ENCODE results near the gene WASL.

- TF ChIP-seq POLR2AphosphoS5 (IDR thresholded peaks at IDR 0.05), result no peak
- no peak for TF ChIP-seq POLR2A (IDR thresholded peaks at IDR 0.05)
- TF ChIP-seq, protein P1, sequence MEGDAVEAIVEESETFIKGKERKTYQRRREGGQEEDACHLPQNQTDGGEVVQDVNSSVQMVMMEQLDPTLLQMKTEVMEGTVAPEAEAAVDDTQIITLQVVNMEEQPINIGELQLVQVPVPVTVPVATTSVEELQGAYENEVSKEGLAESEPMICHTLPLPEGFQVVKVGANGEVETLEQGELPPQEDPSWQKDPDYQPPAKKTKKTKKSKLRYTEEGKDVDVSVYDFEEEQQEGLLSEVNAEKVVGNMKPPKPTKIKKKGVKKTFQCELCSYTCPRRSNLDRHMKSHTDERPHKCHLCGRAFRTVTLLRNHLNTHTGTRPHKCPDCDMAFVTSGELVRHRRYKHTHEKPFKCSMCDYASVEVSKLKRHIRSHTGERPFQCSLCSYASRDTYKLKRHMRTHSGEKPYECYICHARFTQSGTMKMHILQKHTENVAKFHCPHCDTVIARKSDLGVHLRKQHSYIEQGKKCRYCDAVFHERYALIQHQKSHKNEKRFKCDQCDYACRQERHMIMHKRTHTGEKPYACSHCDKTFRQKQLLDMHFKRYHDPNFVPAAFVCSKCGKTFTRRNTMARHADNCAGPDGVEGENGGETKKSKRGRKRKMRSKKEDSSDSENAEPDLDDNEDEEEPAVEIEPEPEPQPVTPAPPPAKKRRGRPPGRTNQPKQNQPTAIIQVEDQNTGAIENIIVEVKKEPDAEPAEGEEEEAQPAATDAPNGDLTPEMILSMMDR (IDR thresholded peaks at IDR 0.05), result no peak
- TF ChIP-seq EP300 (IDR thresholded peaks at IDR 0.05), result no peak
Measured at GRCh38 chr7:123711832-123712293, 36.9 kb downstream of the WASL start.
